Uterus (tissue), 2 donors: ENCODE measurements around the gene PIK3CD.
"Not testable (repeated sequence)": the region's sequence is repeated elsewhere in the genome, so short reads cannot be mapped to it uniquely, and the experiment has no call there.

ENCODE experiments used
- CTCF ChIP-seq, 4 experiments: fragments of 200-600 bp in 2 of 4; fragments of 450-650 bp in 2 of 4; sonication (generic) in 2 of 4; IDR thresholded peaks; one replicate each; pipeline ENCODE4 v1.5.1; 2016 to 2019; ENCODE audit warnings: antibody characterized with exemption in 4 of 4, mild to moderate bottlenecking in 2 of 4, moderate library complexity in 1 of 4
- POLR2A ChIP-seq, 2 donors: fragments of 450-650 bp; IDR thresholded peaks; one replicate each; pipeline ENCODE4 v1.6.1; 2016; ENCODE audit warnings: antibody characterized with exemption in 2 of 2, mild to moderate bottlenecking in 1 of 2, moderate library complexity in 1 of 2

- TF ChIP-seq POLR2A, CTCF (IDR thresholded peaks at IDR 0.05): not testable (repeated sequence)
These were observed 96.9 kb downstream of the PIK3CD start for GRCh38 chr1:9748391-9748790.
